ENCODE results near the gene GAREM1. TPM values are rescaled to one million over a fixed set of nuclear protein-coding genes. Genes with fewer than 3 reads are reported as not detected.
"Not testable (repeated sequence)": the region's sequence is repeated elsewhere in the genome, so short reads cannot be mapped to it uniquely, and the experiment has no call there.

The GAREM1 gene
- total RNA-seq, 1 experiment from 2014 or later, result 5.1 TPM

- H3K36me3 ChIP-seq, result no peaks in the 10 kb centered on the region
- H3K9me3 ChIP-seq (replicated peaks), result no peaks in the 10 kb centered on the region
- H3K4me3 ChIP-seq, result no peak overlapping the region
- no peak for DNase-seq
- H3K4me1 ChIP-seq, result no peaks in the 10 kb centered on the region
- no peak overlapping the region for H3K27ac ChIP-seq
- no peaks in the 10 kb centered on the region for H3K27me3 ChIP-seq
Observed at GRCh38 chr18:32252141-32252860, 218.4 kb downstream of the GAREM1 start.

- Histone ChIP-seq H3K4me1 (no peaks in the 10 kb centered on the region), H3K27ac (no peak overlapping the region), H3K4me3 (no peak overlapping the region), H3K9me3 (replicated peaks) (no peaks in the 10 kb centered on the region), H3K27me3 (no peaks in the 10 kb centered on the region), H3K36me3 (no peaks in the 10 kb centered on the region)
- no peak for DNase-seq
Observed at GRCh38 chr18:32251466-32251865, 219.2 kb downstream of the GAREM1 start.

GRCh38 chr18:32249147-32249929 lies 221.3 kb downstream of the GAREM1 start:
- H3K9me3 ChIP-seq (replicated peaks), result no peaks in the 10 kb centered on the region
- H3K4me1 ChIP-seq, result no peaks in the 10 kb centered on the region
- H3K36me3 ChIP-seq, result no peaks in the 10 kb centered on the region
- no peak for DNase-seq
- no peaks in the 10 kb centered on the region for H3K27me3 ChIP-seq
- H3K4me3 ChIP-seq, result no peak overlapping the region
- H3K27ac ChIP-seq, result no peak overlapping the region

GRCh38 chr18:32244881-32245280 lies 225.8 kb downstream of the GAREM1 start:
- DNase-seq, result no peak
- H3K27me3 ChIP-seq, result no peaks in the 10 kb centered on the region
- H3K27ac ChIP-seq, result no peak overlapping the region
- no peaks in the 10 kb centered on the region for H3K4me1 ChIP-seq
- H3K9me3 ChIP-seq (replicated peaks), result no peaks in the 10 kb centered on the region
- H3K4me3 ChIP-seq, result no peak overlapping the region
- no peaks in the 10 kb centered on the region for H3K36me3 ChIP-seq

GRCh38 chr18:32243358-32243757 lies 227.3 kb downstream of the GAREM1 start:
- Histone ChIP-seq H3K4me3 (no peak overlapping the region), H3K4me1 (no peaks in the 10 kb centered on the region), H3K27ac (no peak overlapping the region), H3K9me3 (replicated peaks) (no peaks in the 10 kb centered on the region), H3K36me3 (no peaks in the 10 kb centered on the region), H3K27me3 (no peaks in the 10 kb centered on the region)
- DNase-seq, result no peak

- no peak for DNase-seq
- no peaks in the 10 kb centered on the region for H3K27me3 ChIP-seq
Observed at GRCh38 chr18:32242395-32242794, 228.3 kb downstream of the GAREM1 start.

GRCh38 chr18:32238635-32239268 lies 231.9 kb downstream of the GAREM1 start:
- no peak overlapping the region for H3K27ac ChIP-seq
- no peak for DNase-seq

More at GRCh38 chr18:32242395-32242794, 228.3 kb downstream of the GAREM1 start:
- Histone ChIP-seq H3K27ac (no peak overlapping the region), H3K36me3 (no peaks in the 10 kb centered on the region), H3K4me3 (no peak overlapping the region), H3K9me3 (replicated peaks) (no peaks in the 10 kb centered on the region), H3K4me1 (no peaks in the 10 kb centered on the region)

GRCh38 chr18:32237049-32237448 lies 233.6 kb downstream of the GAREM1 start:
- no peak for DNase-seq

More at GRCh38 chr18:32238635-32239268, 231.9 kb downstream of the GAREM1 start:
- Histone ChIP-seq H3K27me3 (no peaks in the 10 kb centered on the region), H3K4me1 (no peaks in the 10 kb centered on the region), H3K9me3 (replicated peaks) (no peaks in the 10 kb centered on the region), H3K4me3 (no peak overlapping the region), H3K36me3 (no peaks in the 10 kb centered on the region)

GRCh38 chr18:32233348-32233747 lies 237.3 kb downstream of the GAREM1 start:
- H3K36me3 ChIP-seq; H3K27ac ChIP-seq; H3K9me3 ChIP-seq (replicated peaks); H3K4me3 ChIP-seq; H3K4me1 ChIP-seq; H3K27me3 ChIP-seq; DNase-seq: not testable (repeated sequence)

More at GRCh38 chr18:32237049-32237448, 233.6 kb downstream of the GAREM1 start:
- Histone ChIP-seq H3K4me3 (no peak overlapping the region), H3K27me3 (no peaks in the 10 kb centered on the region), H3K27ac (no peak overlapping the region), H3K4me1 (no peaks in the 10 kb centered on the region), H3K36me3 (no peaks in the 10 kb centered on the region), H3K9me3 (replicated peaks) (no peaks in the 10 kb centered on the region)

- Histone ChIP-seq H3K27ac (no peak overlapping the region), H3K27me3 (no peaks in the 10 kb centered on the region), H3K9me3 (replicated peaks) (no peaks in the 10 kb centered on the region), H3K4me1 (no peaks in the 10 kb centered on the region), H3K4me3 (no peak overlapping the region), H3K36me3 (no peaks in the 10 kb centered on the region)
- no peak for DNase-seq
Observed at GRCh38 chr18:32219431-32220018, 251.2 kb downstream of the GAREM1 start.

GRCh38 chr18:32216390-32216789 lies 254.3 kb downstream of the GAREM1 start:
- Histone ChIP-seq H3K27ac (no peak overlapping the region), H3K4me1 (no peaks in the 10 kb centered on the region), H3K27me3 (no peaks in the 10 kb centered on the region), H3K9me3 (replicated peaks) (no peaks in the 10 kb centered on the region), H3K36me3 (no peaks in the 10 kb centered on the region), H3K4me3 (no peak overlapping the region)
- DNase-seq, result no peak

- H3K27ac ChIP-seq, result no peak overlapping the region
- no peaks in the 10 kb centered on the region for H3K27me3 ChIP-seq
- no peak for DNase-seq
- H3K4me3 ChIP-seq, result no peak overlapping the region
- H3K9me3 ChIP-seq (replicated peaks), result no peaks in the 10 kb centered on the region
- H3K4me1 ChIP-seq, result no peaks in the 10 kb centered on the region
- no peaks in the 10 kb centered on the region for H3K36me3 ChIP-seq
Observed at GRCh38 chr18:32213693-32214092, 257.0 kb downstream of the GAREM1 start.
